Measurements from ENCODE around the gene NOM1.

The NOM1 gene

GRCh38 chr7:157017603-157018327, 68.3 kb downstream of the NOM1 start:
- DNase-seq (ENCODE audit: low read depth) = no peak

GRCh38 chr7:157018328-157018996, 69.0 kb downstream of the NOM1 start:
- no peak for DNase-seq (ENCODE audit: low read depth)

GRCh38 chr7:157018997-157019608, 69.6 kb downstream of the NOM1 start:
- no peak for DNase-seq (ENCODE audit: low read depth)

- no peak for DNase-seq (ENCODE audit: low read depth)
Observed at GRCh38 chr7:157019718-157020451, 70.4 kb downstream of the NOM1 start.

GRCh38 chr7:157020514-157021070, 71.1 kb downstream of the NOM1 start:
- no peak for DNase-seq (ENCODE audit: low read depth)

GRCh38 chr7:157021071-157021870, 71.8 kb downstream of the NOM1 start:
- DNase-seq (ENCODE audit: low read depth) = no peak

- no peak for DNase-seq (ENCODE audit: low read depth)
Observed at GRCh38 chr7:157021871-157022680, 72.6 kb downstream of the NOM1 start.
